GM13977 (cell line): Measurements from ENCODE around the gene STK25.

ENCODE experiments used
- DNase-seq: peaks from one replicate; pipeline ENCODE4 v3.0.0; 2012; ENCODE audit warnings: low spot score
- CTCF ChIP-seq: IDR thresholded peaks from 2 replicates; pipeline ENCODE4 v1.5.1; 2012; ENCODE audit warnings: mild to moderate bottlenecking, control low read depth; ENCODE audit not compliant: insufficient read depth; ENCODE audit errors: extremely low read depth, missing control alignments
- in situ Hi-C: fragments of 300-500 bp; cut with MboI; formaldehyde crosslinking; loops from one replicate; pipeline ENCODE4 v1.12.0; 2022; ENCODE audit warnings: low sequenced_read_pairs, low pct_unique_long_range_greater_than_20kb, mixed read lengths, inconsistent platforms; ENCODE audit not compliant: unreplicated experiment

STK25 gene

GRCh38 chr2:241508240-241509154, at the start of gene STK25:
STK25 (minus strand) TSS chr2:241508584; CDS start chr2:241508035, 549 bp downstream.
- TF ChIP-seq CTCF = no peak
- in situ Hi-C loops = no loop called here
- DNase-seq = peak; percentile 100

- DNase-seq = no peak
- in situ Hi-C loops = no loop called here
- TF ChIP-seq CTCF = no peak
Observed at GRCh38 chr2:241556746-241557145, 48.4 kb upstream of the STK25 start.

DNA sequence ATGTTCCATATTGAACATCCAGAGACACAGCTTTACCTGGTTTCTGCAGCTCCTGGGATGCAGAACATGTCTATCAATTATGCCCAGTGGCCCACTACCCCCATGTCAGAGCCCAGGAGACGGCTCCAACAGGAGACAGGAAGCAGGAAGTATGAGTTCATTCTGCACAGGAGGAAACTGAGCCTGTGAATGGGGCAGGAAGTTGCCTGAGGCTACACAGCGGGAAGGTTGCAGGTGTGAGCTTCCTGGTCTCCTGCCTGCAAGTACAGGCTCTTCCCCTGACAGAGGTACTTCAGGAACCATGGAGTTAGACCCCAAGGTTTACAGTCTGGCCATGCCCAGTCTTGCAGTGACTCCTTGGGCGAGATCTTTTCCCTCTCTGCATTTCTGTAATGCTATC, 47.3 kb upstream of the STK25 start:
- in situ Hi-C loops = no loop called here
- DNase-seq = no peak

GRCh38 chr2:241554610-241555322, 46.4 kb upstream of the STK25 start:
- DNase-seq = no peak
- in situ Hi-C loops = no loop called here
- no peak for TF ChIP-seq CTCF

More for the DNA sequence above, 47.3 kb upstream of the STK25 start:
- no peak for TF ChIP-seq CTCF

DNA sequence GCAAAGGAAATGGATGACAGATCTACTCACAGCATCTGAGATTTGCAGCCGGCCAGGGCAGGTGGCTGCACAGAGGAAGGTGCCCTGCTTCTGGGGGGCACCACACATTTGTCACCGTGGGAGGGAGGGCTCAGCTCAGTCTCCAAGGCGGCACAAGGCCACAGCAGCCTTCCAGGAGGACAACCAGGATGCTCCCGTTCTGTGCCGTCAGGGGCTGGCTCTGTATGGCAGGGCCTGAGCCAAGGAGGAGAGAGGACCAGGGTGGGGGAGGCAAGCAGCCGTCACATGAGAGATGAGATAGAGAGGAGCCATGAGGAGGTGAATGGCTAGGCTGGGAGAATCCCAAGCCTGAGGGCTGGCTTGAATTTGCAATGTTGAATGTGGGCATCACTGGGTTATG, 45.6 kb upstream of the STK25 start:
- TF ChIP-seq CTCF = no peak
- in situ Hi-C loops = no loop called here
- DNase-seq = no peak

GRCh38 chr2:241553512-241553830, 45.1 kb upstream of the STK25 start:
- DNase-seq = no peak
- in situ Hi-C loops = no loop called here
- TF ChIP-seq CTCF = no peak
